ENCODE results near the gene EEF1B2.
"Not testable (repeated sequence)": the region's sequence is repeated elsewhere in the genome, so short reads cannot be mapped to it uniquely, and the experiment has no call there.

The EEF1B2 gene

GRCh38 chr2:206159346-206160124, at the start of gene EEF1B2, which contains the start of gene NDUFS1:
Gene EEF1B2 (plus strand): TSS chr2:206159895. CDS start chr2:206159980, 85 bp downstream.
Gene NDUFS1 (minus strand): TSS chr2:206159444. CDS start chr2:206153678, 5,766 bp downstream.
- no peak for TF ChIP-seq Cebpa-rat (IDR thresholded peaks at IDR 0.05)
- peaks cover 16 to 73% (median 55%) of the 10 kb centered on the region in 11 experiments; a peak in 21 of 22 replicates for H4K20me1 ChIP-seq
- peak within 1 kb of the TSS; percentile 83 to 96 (median 92) for H3K27ac ChIP-seq
- no peaks in the 10 kb centered on the region for H3K27me3 ChIP-seq
- H3K4me2 ChIP-seq: peak within 1 kb of the TSS; percentile 94 to 99 (median 96)
- H3K4me1 ChIP-seq: peaks cover 44 to 64% (median 51%) of the 10 kb centered on the region in 10 experiments
- peak within 1 kb of the TSS; percentile 74 to 98 (median 90) for H3K4me3 ChIP-seq
- H3K9ac ChIP-seq: peak within 1 kb of the TSS; percentile 89 to 97 (median 95)
- peaks cover 37 to 67% (median 60%) of the 10 kb centered on the region in 11 experiments for H3K36me3 ChIP-seq
- peaks cover 0 to 4% (median 0%) of the 10 kb centered on the region in 11 experiments; a peak in 1 of 22 replicates for H3K9me3 ChIP-seq (replicated peaks in 1 of 11)

GRCh38 chr2:206112108-206112507, 47.6 kb upstream of the EEF1B2 start:
- Histone ChIP-seq H3K36me3 (peaks cover 17 to 48% (median 27%) of the 10 kb centered on the region in 11 experiments; a peak in 21 of 22 replicates), H3K4me2 (no peak overlapping the region), H3K9ac (no peak overlapping the region), H3K4me1 (peaks cover 0 to 7% (median 5%) of the 10 kb centered on the region in 10 experiments; a peak in 7 of 20 replicates), H4K20me1 (no peaks in the 10 kb centered on the region), H3K27me3 (no peaks in the 10 kb centered on the region), H3K27ac (no peak overlapping the region), H3K9me3 (replicated peaks in 1 of 11) (peaks cover 0 to 15% (median 6%) of the 10 kb centered on the region in 11 experiments; a peak in 8 of 22 replicates), H3K4me3 (no peak overlapping the region)
- no peak for TF ChIP-seq Cebpa-rat (IDR thresholded peaks at IDR 0.05)

- 0 out of 22 replicates have a peak, but pooled peaks of 1 of the 11 experiments have one; percentile 14 for TF ChIP-seq Cebpa-rat (IDR thresholded peaks at IDR 0.05)
- Histone ChIP-seq H3K9me3 (replicated peaks in 1 of 11) (peaks cover 0 to 15% (median 6%) of the 10 kb centered on the region in 11 experiments; a peak in 8 of 22 replicates), H3K9ac (no peak overlapping the region), H3K36me3 (peaks cover 19 to 57% (median 35%) of the 10 kb centered on the region in 11 experiments; a peak in 21 of 22 replicates), H3K4me3 (no peak overlapping the region), H3K4me2 (no peak overlapping the region), H3K27me3 (no peaks in the 10 kb centered on the region), H3K4me1 (peaks cover 0 to 7% (median 5%) of the 10 kb centered on the region in 10 experiments; a peak in 7 of 20 replicates), H4K20me1 (no peaks in the 10 kb centered on the region), H3K27ac (no peak overlapping the region)
These were observed 46.7 kb upstream of the EEF1B2 start for GRCh38 chr2:206112846-206113547.

GRCh38 chr2:206115026-206115578, 44.6 kb upstream of the EEF1B2 start:
- Histone ChIP-seq H3K4me1 (no peaks in the 10 kb centered on the region), H3K36me3 (peaks cover 26 to 78% (median 53%) of the 10 kb centered on the region in 11 experiments), H3K27ac (no peak overlapping the region), H3K4me3 (no peak overlapping the region), H3K27me3 (no peaks in the 10 kb centered on the region), H3K4me2 (no peak overlapping the region), H3K9ac (no peak overlapping the region), H3K9me3 (replicated peaks in 1 of 11) (peaks cover 0 to 15% (median 6%) of the 10 kb centered on the region in 11 experiments; a peak in 8 of 22 replicates), H4K20me1 (no peaks in the 10 kb centered on the region)
- no peak for TF ChIP-seq Cebpa-rat (IDR thresholded peaks at IDR 0.05)

GRCh38 chr2:206116278-206116677, 43.4 kb upstream of the EEF1B2 start:
- Histone ChIP-seq H3K27ac (no peak overlapping the region), H3K4me3 (no peak overlapping the region), H3K9me3 (replicated peaks in 1 of 11) (peaks cover 0 to 20% (median 7%) of the 10 kb centered on the region in 11 experiments; a peak in 11 of 22 replicates), H3K9ac (no peak overlapping the region), H3K27me3 (no peaks in the 10 kb centered on the region), H3K4me2 (no peak overlapping the region), H3K4me1 (no peaks in the 10 kb centered on the region), H3K36me3 (peaks cover 38 to 90% (median 65%) of the 10 kb centered on the region in 11 experiments), H4K20me1 (no peaks in the 10 kb centered on the region)
- no peak for TF ChIP-seq Cebpa-rat (IDR thresholded peaks at IDR 0.05)

GRCh38 chr2:206122569-206122968, 37.1 kb upstream of the EEF1B2 start:
- not testable (repeated sequence) for H3K4me2 ChIP-seq, H3K4me3 ChIP-seq, H3K9ac ChIP-seq, H3K27me3 ChIP-seq, H3K27ac ChIP-seq, H4K20me1 ChIP-seq, H3K4me1 ChIP-seq
- peaks cover 0 to 21% (median 7%) of the 10 kb centered on the region in 11 experiments; a peak in 6 of 22 replicates for H3K9me3 ChIP-seq (replicated peaks in 1 of 11)
- peaks cover 82 to 100% (median 97%) of the 10 kb centered on the region in 11 experiments for H3K36me3 ChIP-seq

GRCh38 chr2:206125901-206126300, 33.8 kb upstream of the EEF1B2 start:
- no peaks in the 10 kb centered on the region for H3K4me1 ChIP-seq
- no peak overlapping the region for H3K9ac ChIP-seq
- H3K27ac ChIP-seq: no peak overlapping the region
- no peak overlapping the region for H3K4me2 ChIP-seq
- H4K20me1 ChIP-seq: peaks cover 0 to 5% (median 0%) of the 10 kb centered on the region in 11 experiments; a peak in 1 of 22 replicates
- peaks cover 97 to 100% (median 99%) of the 10 kb centered on the region in 11 experiments for H3K36me3 ChIP-seq
- TF ChIP-seq Cebpa-rat (IDR thresholded peaks at IDR 0.05): no peak
- H3K9me3 ChIP-seq (replicated peaks in 1 of 11): peaks cover 0 to 16% (median 2%) of the 10 kb centered on the region in 11 experiments; a peak in 4 of 22 replicates
- H3K4me3 ChIP-seq: no peak overlapping the region
- H3K27me3 ChIP-seq: no peaks in the 10 kb centered on the region

- H3K4me3 ChIP-seq: no peak overlapping the region
- no peak for TF ChIP-seq Cebpa-rat (IDR thresholded peaks at IDR 0.05)
These were observed 32.0 kb upstream of the EEF1B2 start for GRCh38 chr2:206127656-206128055.

More at GRCh38 chr2:206127656-206128055, 32.0 kb upstream of the EEF1B2 start:
- Histone ChIP-seq H3K4me1 (no peaks in the 10 kb centered on the region), H3K9ac (no peak overlapping the region), H3K9me3 (replicated peaks in 1 of 11) (0 out of 22 replicates have a peak, but pooled peaks cover 0 to 1% (median 0%) of the 10 kb centered on the region in 11 experiments), H4K20me1 (peaks cover 0 to 9% (median 0%) of the 10 kb centered on the region in 11 experiments; a peak in 2 of 22 replicates), H3K27me3 (no peaks in the 10 kb centered on the region), H3K36me3 (peaks cover 97 to 100% (median 99%) of the 10 kb centered on the region in 11 experiments), H3K4me2 (no peak overlapping the region), H3K27ac (no peak overlapping the region)
